HG03045 (cell line): Measurements from ENCODE around the gene SEMA5A.

Source experiments
- ATAC-seq: cut with Tn5 transposase; IDR thresholded peaks from one replicate; pipeline ENCODE4 v1.9.1; 2021; ENCODE audit warnings: mild to moderate bottlenecking, moderate library complexity; ENCODE audit not compliant: unreplicated experiment

The SEMA5A gene

DNA sequence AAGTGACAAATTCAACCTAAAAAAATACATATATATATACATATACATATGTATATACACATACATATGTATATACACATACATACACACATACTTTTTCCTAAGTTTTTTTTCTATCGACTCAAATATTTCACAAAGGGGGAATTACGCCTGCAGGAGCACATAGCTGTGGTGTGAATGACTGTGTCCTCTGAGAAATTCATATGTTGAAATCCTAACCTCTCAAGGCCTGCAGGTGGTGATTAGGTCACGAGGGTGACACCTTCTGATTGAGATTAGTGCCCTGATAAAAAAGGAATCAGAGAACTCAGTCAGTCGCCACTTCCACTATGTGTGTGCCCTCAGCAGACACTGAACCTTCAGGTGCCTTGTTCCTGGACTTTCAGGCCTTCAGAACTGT, 248.7 kb downstream of the SEMA5A start:
- ATAC-seq = no peak

DNA sequence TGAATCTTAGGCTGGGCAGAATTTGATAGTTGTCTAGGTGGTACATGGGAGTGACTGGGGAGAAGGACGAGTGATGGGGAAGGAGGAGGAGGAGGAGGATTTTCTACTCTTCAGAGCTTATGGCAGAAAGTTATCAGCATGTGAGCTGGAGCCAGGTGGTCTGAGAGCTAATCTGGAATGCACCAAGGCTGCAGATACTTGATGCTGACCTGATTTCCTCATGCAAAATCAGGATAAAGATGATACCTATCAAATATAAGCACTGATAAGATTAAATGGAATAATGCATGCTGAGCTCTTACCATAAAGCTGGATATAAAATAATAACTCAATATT, 250.4 kb downstream of the SEMA5A start:
- no peak for ATAC-seq

DNA sequence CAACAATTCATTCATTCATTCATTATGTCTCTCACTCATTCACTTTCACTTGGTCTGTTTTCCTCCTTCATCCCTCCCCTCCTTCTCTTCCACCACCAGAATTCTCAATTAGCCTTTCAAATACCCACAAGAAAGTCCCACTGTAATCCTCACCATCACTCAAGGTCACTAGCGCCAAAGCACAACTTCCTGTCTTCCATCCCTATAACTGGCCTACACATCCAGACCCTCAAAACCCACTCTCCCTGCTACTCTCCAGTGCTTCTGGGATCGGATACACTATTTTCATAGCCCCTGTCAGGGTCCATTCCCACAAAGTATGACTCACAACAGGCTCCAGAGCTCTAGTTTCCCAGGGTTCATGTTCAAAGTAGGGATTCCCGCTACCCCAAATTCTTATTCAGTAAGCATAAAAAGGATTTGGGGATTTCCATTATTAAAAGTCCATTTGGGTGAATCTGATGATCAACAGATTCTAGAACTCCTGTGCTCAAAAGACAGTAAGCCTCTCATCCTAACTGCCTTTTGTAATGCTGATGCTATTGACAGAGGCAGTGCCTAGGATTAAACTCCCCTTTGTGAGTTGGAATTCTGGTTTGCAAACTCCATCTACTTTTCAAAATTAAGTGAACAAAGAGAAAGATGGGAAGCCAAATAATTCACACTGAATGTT, 250.9 kb downstream of the SEMA5A start:
- no peak for ATAC-seq

DNA sequence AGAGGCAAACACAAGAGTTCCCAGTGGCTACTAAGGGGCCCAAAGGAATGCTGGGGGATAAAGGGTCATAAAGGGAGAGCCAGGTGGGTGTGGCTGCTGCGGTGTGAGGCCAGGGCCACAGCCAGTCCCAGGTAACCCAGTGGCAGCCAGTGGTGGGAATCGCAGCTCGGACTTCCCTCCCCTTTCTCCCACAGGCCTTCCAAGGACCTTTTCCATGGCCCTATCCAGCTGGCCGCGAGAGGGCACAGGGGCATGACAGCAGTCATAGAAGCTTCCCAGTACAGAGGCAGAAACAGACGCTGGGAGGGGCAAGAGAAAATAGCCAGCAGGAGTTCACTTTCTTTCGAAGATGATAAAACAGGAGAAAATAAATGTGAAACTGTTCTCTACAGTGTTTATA, 257.6 kb downstream of the SEMA5A start:
- no peak for ATAC-seq

DNA sequence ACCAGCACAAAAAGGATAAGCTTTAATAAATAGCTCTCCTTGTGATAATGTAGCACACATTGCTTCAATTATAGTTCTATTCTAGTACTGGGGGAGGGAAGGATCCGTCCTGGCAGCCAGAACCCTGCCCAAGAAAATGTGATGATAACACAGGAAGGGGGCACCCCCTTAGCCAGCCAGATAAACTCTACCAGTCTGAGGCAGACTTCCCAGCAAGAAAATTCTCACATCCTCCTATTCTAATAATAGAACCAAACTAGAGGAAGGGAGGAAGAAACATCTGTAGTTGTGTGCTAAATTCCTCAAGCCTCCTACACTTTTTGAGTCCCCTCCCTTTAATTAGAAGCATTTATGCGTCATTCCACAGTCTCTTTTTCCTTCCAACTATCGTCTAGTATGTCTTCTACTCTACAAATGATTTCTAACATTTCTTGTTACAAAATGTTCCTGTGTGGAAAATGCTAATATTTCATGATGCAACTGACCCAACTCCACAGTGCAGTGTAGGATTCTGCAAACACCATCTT, 261.0 kb downstream of the SEMA5A start:
- ATAC-seq = no peak

DNA sequence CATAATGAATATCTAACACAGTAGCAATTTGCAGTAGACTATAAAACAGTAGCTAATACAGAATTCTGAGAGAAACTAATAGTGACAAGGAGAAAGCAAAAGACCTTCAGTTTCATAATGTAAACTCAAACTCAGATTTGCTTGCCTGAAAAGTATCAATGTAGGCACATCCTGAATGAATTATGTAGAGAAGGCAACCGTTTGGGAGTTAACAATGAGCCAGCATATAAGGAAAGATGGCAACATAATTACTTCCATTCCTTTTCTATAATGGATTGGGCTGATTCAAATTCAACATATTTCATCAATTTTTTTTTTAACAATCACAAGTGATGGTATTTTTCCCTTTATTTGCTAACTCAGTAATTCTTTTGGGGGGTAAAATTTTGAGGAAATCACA, 261.6 kb downstream of the SEMA5A start:
- no peak for ATAC-seq

- no peak for ATAC-seq
Measured at GRCh38 chr5:9283473-9283872, 262.4 kb downstream of the SEMA5A start.

- ATAC-seq = no peak
Measured at GRCh38 chr5:9283021-9283420, 262.9 kb downstream of the SEMA5A start.

DNA sequence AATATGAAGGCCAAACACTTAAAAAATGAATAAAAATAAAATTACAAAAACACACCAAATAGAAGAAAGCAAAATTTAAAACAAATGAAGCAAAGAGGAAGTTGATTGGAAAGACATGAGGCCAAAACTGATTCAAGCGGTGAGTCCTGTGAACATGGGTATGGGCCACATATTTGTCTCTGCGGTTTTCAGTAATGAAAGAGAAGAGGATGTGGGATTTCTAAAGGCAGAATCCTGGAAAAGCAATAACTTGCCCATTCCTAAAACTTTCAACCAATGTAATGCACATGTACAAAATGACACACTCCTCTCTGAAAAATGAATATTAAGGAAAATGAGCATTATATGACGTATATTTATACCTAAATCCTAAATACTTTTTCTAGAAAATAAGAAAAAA, 263.7 kb downstream of the SEMA5A start:
- no peak for ATAC-seq

DNA sequence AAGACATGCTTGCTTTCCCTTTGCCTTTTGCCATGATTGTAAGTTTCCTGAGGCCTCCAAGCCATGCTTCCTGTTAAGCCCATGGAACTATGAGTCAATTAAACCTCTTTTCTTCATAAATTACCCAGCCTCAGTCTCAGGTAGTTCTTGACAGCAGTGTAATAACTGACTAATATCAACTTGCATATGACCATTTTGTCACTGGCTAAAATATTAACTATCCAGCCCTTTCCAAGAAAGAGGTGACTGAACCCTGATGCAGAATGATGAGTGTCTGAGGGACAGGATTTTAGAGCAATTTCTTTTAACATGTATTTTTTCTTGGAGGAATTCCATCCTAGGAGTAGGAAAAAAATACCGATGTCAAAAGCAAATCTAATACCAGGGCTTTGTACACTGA, 266.1 kb downstream of the SEMA5A start:
- ATAC-seq = no peak

DNA sequence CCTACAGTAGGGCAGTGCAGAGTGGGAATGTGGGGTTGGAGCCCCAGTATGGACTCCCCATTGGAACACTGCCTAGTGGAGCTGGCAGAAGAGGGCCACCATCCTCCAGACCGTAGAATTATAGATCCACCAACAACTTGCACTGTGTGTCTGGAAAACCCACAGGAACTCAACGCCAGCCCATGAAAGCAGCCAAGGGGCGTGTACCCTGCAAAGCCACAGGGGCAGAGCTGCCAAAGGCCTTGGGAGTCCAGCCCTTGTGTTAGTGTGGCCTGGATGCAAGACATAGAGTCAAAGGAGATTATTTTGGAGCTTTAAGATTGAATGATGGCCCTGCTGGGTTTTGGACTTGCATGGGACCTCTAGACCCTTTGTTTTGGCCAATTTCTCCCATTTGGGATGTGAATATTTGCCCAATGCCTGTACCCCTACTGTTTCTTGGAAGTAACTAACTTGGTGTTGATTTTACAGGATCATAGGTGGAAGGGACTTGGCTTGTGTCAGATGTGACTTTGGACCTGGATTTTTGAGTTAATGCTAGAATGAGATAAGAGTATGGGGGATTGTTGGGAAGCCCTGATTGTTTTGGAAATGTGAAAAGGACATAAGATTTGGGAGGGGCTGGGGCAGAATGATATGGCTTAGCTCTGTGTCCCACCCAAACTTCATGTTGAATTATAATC, 266.8 kb downstream of the SEMA5A start:
- no peak for ATAC-seq

GRCh38 chr5:9269014-9269413, 276.9 kb downstream of the SEMA5A start:
- no peak for ATAC-seq

GRCh38 chr5:9268226-9268625, 277.6 kb downstream of the SEMA5A start:
- no peak for ATAC-seq

DNA sequence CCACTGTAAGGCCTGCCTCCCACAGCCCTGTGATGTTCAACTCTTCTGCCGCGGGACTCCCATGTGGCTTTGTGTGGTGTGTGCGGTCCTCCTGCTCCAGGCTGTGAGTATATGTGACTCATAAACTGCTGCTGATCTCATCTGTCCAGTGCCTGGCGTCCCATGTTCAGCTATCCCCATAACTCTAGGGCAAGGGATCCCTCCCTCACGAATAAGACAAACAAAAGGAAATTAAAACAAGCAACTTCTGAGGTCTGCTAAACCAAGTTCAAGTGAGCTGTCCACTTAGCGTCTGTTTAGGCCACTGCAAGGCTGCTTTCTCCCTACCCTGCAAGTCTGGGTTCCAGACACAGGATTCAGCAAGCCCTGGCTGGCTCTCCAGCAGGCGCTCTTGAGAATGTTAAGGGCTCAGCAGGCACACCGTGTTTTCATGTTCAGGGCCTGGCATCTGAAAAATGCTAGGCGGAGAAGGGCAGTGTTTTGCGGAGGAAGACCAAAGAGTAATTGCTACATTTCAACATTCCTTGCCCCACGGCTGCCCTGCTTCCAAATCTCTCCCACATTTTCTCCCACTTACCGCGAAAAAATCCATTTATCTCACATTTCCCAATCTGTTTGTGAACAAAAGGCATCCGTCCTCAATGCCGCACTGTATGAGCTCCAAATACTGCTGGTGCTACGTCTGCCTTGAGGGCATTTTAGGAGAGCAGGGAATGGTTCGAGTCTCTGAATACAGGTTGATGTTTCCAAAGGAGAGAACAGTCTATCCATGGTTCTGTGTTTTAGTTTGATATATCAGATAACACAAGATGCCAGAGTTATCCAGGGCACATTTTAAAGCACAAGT, 280.2 kb downstream of the SEMA5A start:
- no peak for ATAC-seq

DNA sequence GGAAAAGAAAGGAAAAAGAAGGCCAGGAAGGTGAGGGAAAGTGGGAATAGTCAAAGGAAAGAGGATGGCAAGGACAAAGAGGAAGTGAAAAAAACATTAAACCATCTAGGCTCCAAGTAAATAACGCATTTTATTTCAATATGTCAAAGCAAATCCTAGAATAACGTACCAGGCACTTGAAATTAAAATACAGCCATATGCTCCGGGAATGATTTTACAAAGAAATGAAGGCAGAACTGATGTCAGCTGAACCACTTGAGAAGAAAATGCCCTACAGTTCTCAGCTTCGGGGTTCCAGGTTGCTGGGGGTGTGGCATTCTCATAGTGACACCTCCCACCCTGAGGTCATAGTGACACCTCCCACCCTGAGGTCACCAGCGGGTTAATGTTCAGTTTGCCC, 281.6 kb downstream of the SEMA5A start:
- no peak for ATAC-seq

DNA sequence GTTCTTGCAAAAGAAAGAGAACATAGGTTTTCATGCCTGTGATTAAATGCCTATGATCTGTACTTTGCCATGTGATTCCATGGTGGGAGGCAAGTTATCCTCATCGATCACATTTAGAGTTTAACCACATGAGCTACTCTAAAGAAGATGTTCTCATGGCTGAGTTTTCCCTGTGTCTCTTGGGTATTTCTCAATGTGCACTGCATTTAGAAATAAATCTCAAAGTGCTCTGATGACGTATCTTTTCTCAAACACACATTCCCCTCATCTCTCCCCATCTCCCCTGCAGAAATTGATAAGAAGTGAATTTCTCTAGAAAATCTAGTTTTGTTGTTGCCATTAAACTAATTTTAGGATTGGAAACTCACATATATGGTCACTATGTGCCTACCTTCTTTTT, 282.2 kb downstream of the SEMA5A start:
- no peak for ATAC-seq

GRCh38 chr5:9251379-9251980, 294.4 kb downstream of the SEMA5A start:
- no peak for ATAC-seq

- no peak for ATAC-seq
Measured at GRCh38 chr5:9249231-9249630, 296.6 kb downstream of the SEMA5A start.

- ATAC-seq = no peak
Measured at GRCh38 chr5:9245071-9245470, 300.8 kb downstream of the SEMA5A start.

DNA sequence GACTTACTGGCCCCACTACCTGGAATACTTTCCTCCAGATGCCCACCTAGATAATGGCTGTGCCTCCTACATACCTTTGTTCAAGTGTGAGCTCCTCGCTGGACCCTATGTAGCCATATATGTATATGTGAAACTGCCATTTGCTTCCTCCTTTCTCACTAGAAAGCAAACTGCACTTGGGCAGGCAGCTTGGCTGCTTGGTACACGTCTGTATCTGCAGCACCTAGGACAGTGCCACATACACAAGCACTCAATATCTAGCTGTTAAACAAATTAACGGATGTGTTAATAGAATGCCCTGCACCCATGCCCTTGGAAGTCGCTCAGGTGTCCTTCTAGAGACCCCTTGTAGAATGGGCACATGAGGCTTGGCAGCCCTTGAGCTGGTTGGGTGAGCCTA, 301.5 kb downstream of the SEMA5A start:
- no peak for ATAC-seq
